Endothelial cell of umbilical vein (primary cell): Measurements from ENCODE around the gene SCG2. TPM values are rescaled to one million over a fixed set of nuclear protein-coding genes. Genes with fewer than 3 reads are reported as not detected.

Source experiments
- BruUV-seq: library from RNA; stranded (reverse); fragments of 400-500 nt; replicated peaks from 2 replicates; lab custom pipeline; 2021; lab: Mats Ljungman, UMichigan
- CTCF ChIA-PET: fragments of 300-600, 350-600 bp; sonication (Branson Sonifier 250); formaldehyde crosslinking; loops from one replicate; lab custom pipeline; 2021; ENCODE audit warnings: antibody characterized with exemption, inconsistent platforms; lab: Charles Lee
- POLR2A ChIA-PET: fragments of 300-600, 350-600 bp; sonication (Branson Sonifier 250); formaldehyde crosslinking; loops from one replicate; lab custom pipeline; 2021; ENCODE audit warnings: antibody characterized with exemption, inconsistent platforms; lab: Charles Lee
- DNase-seq: peaks from one replicate; pipeline ENCODE4 v3.0.0-alpha.2; 2011; ENCODE audit warnings: low read depth, low spot score
- FAIRE-seq: peaks from 2 replicates; lab custom pipeline; 2011; peaks lifted over from hg19 to GRCh38; lab: Jason Lieb, UNC
- H2AFZ ChIP-seq: 2 replicates; pipeline ENCODE4 v1.6.0; 2012; ENCODE audit warnings: low read depth, low read length, control low read depth, inconsistent platforms
- H3K27ac ChIP-seq: 2 replicates; pipeline ENCODE4 v1.5.1; 2011; ENCODE audit warnings: low read depth, mild to moderate bottlenecking, control low read depth, low read length, moderate library complexity; ENCODE audit not compliant: insufficient read depth
- H3K27me3 ChIP-seq, 2 experiments: 2 replicates each; pipeline versions ENCODE4 v1.6.0 to v1.6.1; 2011; ENCODE audit warnings: low read length in 2 of 2, mixed read lengths in 1 of 2; ENCODE audit not compliant: control insufficient read depth in 2 of 2, insufficient read depth in 2 of 2
- H3K36me3 ChIP-seq, 2 experiments: 2 replicates in 1 of 2; 3 replicates in 1 of 2; pipeline ENCODE4 v1.5.1; 2011; ENCODE audit warnings: low read length in 2 of 2, mild to moderate bottlenecking in 1 of 2, moderate library complexity in 1 of 2; ENCODE audit not compliant: control insufficient read depth in 2 of 2, insufficient read depth in 2 of 2; ENCODE audit errors: extremely low read depth in 1 of 2
- H3K4me1 ChIP-seq: 3 replicates; pipeline ENCODE4 v1.5.1; 2011; ENCODE audit warnings: mild to moderate bottlenecking, low read length; ENCODE audit not compliant: control insufficient read depth, insufficient read depth; ENCODE audit errors: extremely low read depth
- H3K4me2 ChIP-seq: 2 replicates; pipeline ENCODE4 v1.6.1; 2011; ENCODE audit warnings: low read length, control low read depth, mixed read lengths; ENCODE audit not compliant: insufficient read depth
- H3K4me3 ChIP-seq, 3 experiments: fragments of 200-600 bp in 1 of 3; sonication (generic), shearing (Covaris generic) in 1 of 3; replicated peaks in 1 of 3; 2 replicates each; pipeline ENCODE4 v1.5.1; 2011 to 2016; ENCODE audit warnings: control low read depth in 3 of 3, low read length in 3 of 3, mild to moderate bottlenecking in 2 of 3, inconsistent platforms in 1 of 3, low read depth in 1 of 3, moderate library complexity in 1 of 3; ENCODE audit not compliant: insufficient read depth in 1 of 3
- H3K79me2 ChIP-seq: 2 replicates; pipeline ENCODE4 v1.6.0; 2012; ENCODE audit warnings: low read length, inconsistent platforms; ENCODE audit not compliant: control insufficient read depth, insufficient read depth
- H3K9ac ChIP-seq: replicated peaks from 2 replicates; pipeline ENCODE3; 2011; ENCODE audit warnings: low read length, control low read depth; ENCODE audit not compliant: insufficient read depth; ENCODE audit errors: extremely low read depth
- H3K9me1 ChIP-seq: replicated peaks from 3 replicates; pipeline ENCODE4 v1.6.0; 2011; ENCODE audit warnings: mild to moderate bottlenecking, low read length; ENCODE audit not compliant: control insufficient read depth, insufficient read depth; ENCODE audit errors: extremely low read depth
- H3K9me3 ChIP-seq: replicated peaks from 2 replicates; pipeline ENCODE4 v1.5.1; 2012; ENCODE audit warnings: low read length, inconsistent platforms; ENCODE audit not compliant: control insufficient read depth, insufficient read depth
- H4K20me1 ChIP-seq: replicated peaks from 2 replicates; pipeline ENCODE3; 2011; ENCODE audit warnings: mild to moderate bottlenecking, low read length; ENCODE audit not compliant: control insufficient read depth, insufficient read depth; ENCODE audit errors: extremely low read depth
- CTCF ChIP-seq, 2 donors: IDR thresholded peaks; 1 replicate in 1 of 2; 2 replicates in 1 of 2; pipeline ENCODE4 v1.5.1; 2011; ENCODE audit warnings: low read length in 2 of 2, mild to moderate bottlenecking in 2 of 2, moderate library complexity in 2 of 2, control low read depth in 1 of 2, inconsistent platforms in 1 of 2, low read depth in 1 of 2; ENCODE audit not compliant: insufficient read depth in 1 of 2; ENCODE audit errors: extremely low read depth in 1 of 2
- EZH2 ChIP-seq: IDR thresholded peaks from 2 replicates; pipeline ENCODE4 v1.6.1; 2012; ENCODE audit warnings: borderline replicate concordance, low read depth, mild to moderate bottlenecking, moderate library complexity, low read length, inconsistent platforms; ENCODE audit not compliant: severe bottlenecking
- FOS ChIP-seq: IDR thresholded peaks from 2 replicates; pipeline ENCODE4 v1.6.1; 2011; ENCODE audit warnings: mild to moderate bottlenecking, low read length, moderate library complexity, borderline replicate concordance; ENCODE audit not compliant: insufficient read depth
- GATA2 ChIP-seq: IDR thresholded peaks from 2 replicates; pipeline ENCODE4 v1.7.0; 2011; ENCODE audit warnings: low read depth, mild to moderate bottlenecking, moderate library complexity, mixed read lengths, low read length; ENCODE audit not compliant: insufficient read length, insufficient read depth
- JUN ChIP-seq: IDR thresholded peaks from 2 replicates; pipeline ENCODE4 v1.6.1; 2011; ENCODE audit warnings: borderline replicate concordance, low read depth; ENCODE audit not compliant: insufficient read length, insufficient read depth
- MAX ChIP-seq: IDR thresholded peaks from 2 replicates; pipeline ENCODE4 v1.6.1; 2011; ENCODE audit not compliant: insufficient read depth, insufficient read length
- MYC ChIP-seq: IDR thresholded peaks from one replicate; pipeline ENCODE4 v1.6.1; 2011; ENCODE audit warnings: mild to moderate bottlenecking, low read depth, low read length
- POLR2A ChIP-seq: IDR thresholded peaks from 2 replicates; pipeline ENCODE4 v1.6.1; 2012; ENCODE audit warnings: low read depth, mild to moderate bottlenecking, control low read depth, low read length
- POLR2AphosphoS5 ChIP-seq: IDR thresholded peaks from 2 replicates; pipeline ENCODE4 v1.6.1; 2012; ENCODE audit warnings: low read depth, mild to moderate bottlenecking, control low read depth, low read length, moderate library complexity; ENCODE audit not compliant: insufficient read depth
- dilution Hi-C: fragments of 300-500 bp; cut with MboI; formaldehyde crosslinking; loops from one replicate; pipeline ENCODE4 v1.15.0; 2019; ENCODE audit warnings: low sequenced_read_pairs; ENCODE audit not compliant: extremely low pct_ligation_motif_present
- intact Hi-C: fragments of 100-400 bp; cut with micrococcal nuclease; formaldehyde crosslinking; loops from one replicate; pipeline ENCODE4 v1.10.0; 2022
- polyA plus RNA-seq, 4 experiments: library from polyadenylated mRNA; depleted of rRNA in 3 of 4; stranded (reverse) in 3 of 4; unstranded in 1 of 4; fragments of >200 nt; gene quantifications; 2 replicates each; pipeline versions ENCODE4 v1.2.1 to v1.2.3, GENCODE V29; 2011 to 2012; ENCODE audit warnings: missing spikeins in 1 of 4
- total RNA-seq: library from RNA; stranded (reverse); gene quantifications from 2 replicates; pipeline ENCODE4 v1.2.3, GENCODE V29; 2021

The SCG2 gene
- total and polyA plus RNA-seq, 2 donors (not counting 3 experiments of a cell fraction or from before 2014, with no cell fraction given): not detected

- intact Hi-C loops: no loop called here
- no peaks in the 10 kb centered on the region for H4K20me1 ChIP-seq
- H3K27ac ChIP-seq: no peak overlapping the region
- no peak overlapping the region for H3K9ac ChIP-seq
- no peak overlapping the region for H2AFZ ChIP-seq
- no peak for DNase-seq
- no peak for FAIRE-seq
- TF ChIP-seq POLR2A (no peak), MYC (no peak), JUN (no peak), FOS (no peak), EZH2 (no peak), CTCF (IDR thresholded peaks at IDR 0.05; ENCODE audit: extremely low read depth in 1 of 2, insufficient read depth in 1 of 2, low read depth in 1 of 2, low read length in 2 of 2) (no peak), POLR2AphosphoS5 (no peak), MAX (no peak), GATA2 (no peak)
- H3K27me3 ChIP-seq: peaks cover 0 to 3% of the 10 kb centered on the region in 2 experiments
- no peak overlapping the region for H3K4me3 ChIP-seq
- H3K79me2 ChIP-seq: no peaks in the 10 kb centered on the region
- no TSS peak for BruUV-seq
- no peaks in the 10 kb centered on the region for H3K9me1 ChIP-seq
- POLR2A ChIA-PET: no interaction called here
- H3K4me1 ChIP-seq: no peaks in the 10 kb centered on the region
- CTCF ChIA-PET: interaction anchor here (0.9 to 1.6 kb wide), 2 partner anchors 13 to 400 kb away, joined by 3 to 4 read pairs; no protein-coding TSS in a partner anchor
- H3K9me3 ChIP-seq: no peaks in the 10 kb centered on the region
- no peaks in the 10 kb centered on the region for H3K36me3 ChIP-seq
- dilution Hi-C loops: no loop called here
- no peak overlapping the region for H3K4me2 ChIP-seq
These were observed 45.2 kb upstream of the SCG2 start for GRCh38 chr2:223647258-223647952.
